Measurements from ENCODE around the gene SHC2.
"Not testable (repeated sequence)": the region's sequence is repeated elsewhere in the genome, so short reads cannot be mapped to it uniquely, and the experiment has no call there.

Gene SHC2

GRCh38 chr19:435707-436412 lies 25.0 kb downstream of the SHC2 start:
- no peak overlapping the region for H3K4me3 Mint-ChIP-seq
- H3K27ac Mint-ChIP-seq: no peak overlapping the region
- peaks cover 16% of the 10 kb centered on the region for H3K36me3 Mint-ChIP-seq (ENCODE audit: low read depth)
- peaks cover 4% of the 10 kb centered on the region for H3K27me3 Mint-ChIP-seq (ENCODE audit: low read depth)
- H3K9me3 Mint-ChIP-seq: peaks cover 2% of the 10 kb centered on the region
- no peak for TF ChIP-seq CTCF (IDR thresholded peaks at IDR 0.05; ENCODE audit: unreplicated experiment in 3 of 3)
- H3K4me1 Mint-ChIP-seq: peaks cover 5% of the 10 kb centered on the region

- no peak for TF ChIP-seq CTCF (IDR thresholded peaks at IDR 0.05; ENCODE audit: unreplicated experiment in 3 of 3)
- Mint-ChIP-seq H3K4me1 (peaks cover 5% of the 10 kb centered on the region), H3K4me3 (no peak overlapping the region)
Measured at GRCh38 chr19:435056-435706, 25.7 kb downstream of the SHC2 start.

GRCh38 chr19:434152-434960 lies 26.5 kb downstream of the SHC2 start:
- H3K4me1 Mint-ChIP-seq: peaks cover 5% of the 10 kb centered on the region
- peaks cover 4% of the 10 kb centered on the region for H3K27me3 Mint-ChIP-seq (ENCODE audit: low read depth)
- H3K4me3 Mint-ChIP-seq: no peak overlapping the region
- H3K9me3 Mint-ChIP-seq: peaks cover 7% of the 10 kb centered on the region
- no peak overlapping the region for H3K27ac Mint-ChIP-seq
- TF ChIP-seq CTCF (IDR thresholded peaks at IDR 0.05; ENCODE audit: unreplicated experiment in 3 of 3): no peak
- peaks cover 31% of the 10 kb centered on the region for H3K36me3 Mint-ChIP-seq (ENCODE audit: low read depth)

More at GRCh38 chr19:435056-435706, 25.7 kb downstream of the SHC2 start:
- peaks cover 23% of the 10 kb centered on the region for H3K36me3 Mint-ChIP-seq (ENCODE audit: low read depth)
- H3K9me3 Mint-ChIP-seq: peaks cover 5% of the 10 kb centered on the region
- H3K27ac Mint-ChIP-seq: no peak overlapping the region
- peaks cover 4% of the 10 kb centered on the region for H3K27me3 Mint-ChIP-seq (ENCODE audit: low read depth)

- H3K4me3 Mint-ChIP-seq: no peak overlapping the region
- peaks cover 3% of the 10 kb centered on the region for H3K27me3 Mint-ChIP-seq (ENCODE audit: low read depth)
- TF ChIP-seq CTCF (IDR thresholded peaks at IDR 0.05; ENCODE audit: unreplicated experiment in 3 of 3): no peak
- H3K4me1 Mint-ChIP-seq: peaks cover 4% of the 10 kb centered on the region
- no peak overlapping the region for H3K27ac Mint-ChIP-seq
- peaks cover 44% of the 10 kb centered on the region for H3K36me3 Mint-ChIP-seq (ENCODE audit: low read depth)
- H3K9me3 Mint-ChIP-seq: peaks cover 7% of the 10 kb centered on the region
Measured at GRCh38 chr19:430701-431100, 30.1 kb downstream of the SHC2 start.

- Mint-ChIP-seq H3K9me3 (peaks cover 7% of the 10 kb centered on the region), H3K27ac (no peak overlapping the region), H3K4me1 (no peaks in the 10 kb centered on the region), H3K4me3 (no peak overlapping the region), H3K27me3 (ENCODE audit: low read depth) (peaks cover 3% of the 10 kb centered on the region), H3K36me3 (ENCODE audit: low read depth) (peaks cover 46% of the 10 kb centered on the region)
- no peak for TF ChIP-seq CTCF (IDR thresholded peaks at IDR 0.05; ENCODE audit: unreplicated experiment in 3 of 3)
Measured at GRCh38 chr19:428149-428548, 32.7 kb downstream of the SHC2 start.

- not testable (repeated sequence) for H3K9me3 Mint-ChIP-seq; H3K4me3 Mint-ChIP-seq; H3K4me1 Mint-ChIP-seq; H3K27ac Mint-ChIP-seq; H3K27me3 Mint-ChIP-seq (ENCODE audit: low read depth)
- peaks cover 47% of the 10 kb centered on the region for H3K36me3 Mint-ChIP-seq (ENCODE audit: low read depth)
Measured at GRCh38 chr19:427675-428074, 33.2 kb downstream of the SHC2 start.

Measured in nephron (organoid).